ENCODE results near the gene CHST11. TPM values are rescaled to one million over a fixed set of nuclear protein-coding genes. Genes with fewer than 3 reads are reported as not detected.

The CHST11 gene
- total and polyA plus RNA-seq, 2 of the 4 experiments (the other 2 are of a cell fraction), result 1.4 to 2.7 TPM

DNA sequence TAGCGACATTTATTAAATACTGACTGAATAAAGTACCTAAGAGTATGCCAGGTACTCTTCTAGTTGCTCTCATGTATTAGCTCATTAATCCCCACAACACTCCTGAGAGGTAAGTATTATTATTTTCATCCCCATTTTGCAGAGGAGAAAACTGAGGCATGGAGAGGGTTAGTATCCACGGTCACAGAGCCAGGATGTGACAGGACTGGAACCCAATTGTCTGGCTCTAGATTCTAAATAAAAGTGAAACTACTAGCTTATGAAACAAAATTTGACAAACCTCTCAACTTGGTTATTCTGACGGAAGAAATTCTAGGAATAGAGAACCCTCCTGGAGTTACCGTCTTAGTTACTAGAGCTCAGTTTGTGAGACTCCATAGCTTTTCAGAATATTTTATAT lies 112.2 kb downstream of the CHST11 start:
- Histone ChIP-seq H4K5ac (ENCODE audit: low read depth, low read length) (no peak overlapping the region), H3K27me3 (ENCODE audit: control insufficient read depth, insufficient read depth, low read length) (peaks cover 9% of the 10 kb centered on the region), H3K9me1 (ENCODE audit: insufficient read depth, low read length) (peaks cover 2% of the 10 kb centered on the region; the same call in 1 of the 2 replicates), H3K4ac (ENCODE audit: low read depth, low read length) (no peak overlapping the region), H3K4me1 (ENCODE audit: control insufficient read depth, insufficient read depth, low read length) (no peaks in the 10 kb centered on the region), H3K27ac (ENCODE audit: insufficient read depth, low read length) (no peak overlapping the region), H2BK15ac (ENCODE audit: low read depth, low read length) (no peak overlapping the region), H4K8ac (ENCODE audit: low read depth in 2 of 2, low read length in 2 of 2) (no peak overlapping the region), H3K36me3 (ENCODE audit: control insufficient read depth, insufficient read depth, low read length) (no peaks in the 10 kb centered on the region), H4K20me1 (ENCODE audit: insufficient read depth, low read length) (no peaks in the 10 kb centered on the region), H2BK20ac (ENCODE audit: low read depth, low read length) (no peak overlapping the region), H3K56ac (ENCODE audit: extremely low read depth, insufficient read depth, low read length) (no peak overlapping the region), H3K9me3 (ENCODE audit: control insufficient read depth, insufficient read depth, low read length) (peaks cover 8% of the 10 kb centered on the region), H3K79me1 (ENCODE audit: low read depth in 1 of 2, low read length in 2 of 2) (no peaks in the 10 kb centered on the region), H4K91ac (ENCODE audit: insufficient read depth, low read depth, low read length) (no peak overlapping the region), H3K4me3 (ENCODE audit: insufficient read depth, low read depth, low read length) (no peak overlapping the region), H2BK5ac (ENCODE audit: low read depth, low read length, poor library complexity, severe bottlenecking) (no peak overlapping the region), H2AK9ac (replicated peaks; ENCODE audit: low read depth, low read length, poor library complexity) (no peak overlapping the region), H3K18ac (ENCODE audit: low read depth, low read length) (no peak overlapping the region), H3K4me2 (ENCODE audit: low read depth, low read length) (no peak overlapping the region), H2BK120ac (ENCODE audit: low read depth, low read length) (no peak overlapping the region), H3K14ac (replicated peaks; ENCODE audit: low read depth, low read length) (no peak overlapping the region), H3K9ac (ENCODE audit: low read depth, low read length) (no peak overlapping the region), H2AFZ (replicated peaks; ENCODE audit: low read length, poor library complexity) (no peak overlapping the region), H2AK5ac (ENCODE audit: low read depth, low read length) (no peak overlapping the region), H3K23ac (ENCODE audit: low read depth, low read length) (no peak overlapping the region)
- BruUV-seq (replicated peaks), result no TSS peak
- no peak for TF ChIP-seq RCOR1 (IDR thresholded peaks at IDR 0.05; ENCODE audit: insufficient replicate concordance, low read length)
- no peak for TF ChIP-seq RFX5 (IDR thresholded peaks at IDR 0.05; ENCODE audit: low read depth, low read length)
- TF ChIP-seq, protein P1, sequence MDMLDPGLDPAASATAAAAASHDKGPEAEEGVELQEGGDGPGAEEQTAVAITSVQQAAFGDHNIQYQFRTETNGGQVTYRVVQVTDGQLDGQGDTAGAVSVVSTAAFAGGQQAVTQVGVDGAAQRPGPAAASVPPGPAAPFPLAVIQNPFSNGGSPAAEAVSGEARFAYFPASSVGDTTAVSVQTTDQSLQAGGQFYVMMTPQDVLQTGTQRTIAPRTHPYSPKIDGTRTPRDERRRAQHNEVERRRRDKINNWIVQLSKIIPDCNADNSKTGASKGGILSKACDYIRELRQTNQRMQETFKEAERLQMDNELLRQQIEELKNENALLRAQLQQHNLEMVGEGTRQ (IDR thresholded peaks at IDR 0.05; ENCODE audit: low read depth, low read length), result no peak
- TF ChIP-seq MAFK (IDR thresholded peaks at IDR 0.05; ENCODE audit: low read depth, low read length), result no peak
- no peak for TF ChIP-seq FOS (IDR thresholded peaks at IDR 0.05; ENCODE audit: low read depth, low read length)
- no peak for TF ChIP-seq NFE2L2 (IDR thresholded peaks at IDR 0.05; ENCODE audit: low read depth, low read length)
- no peak for TF ChIP-seq BHLHE40 (IDR thresholded peaks at IDR 0.05; ENCODE audit: low read depth, low read length)
- TF ChIP-seq MXI1 (IDR thresholded peaks at IDR 0.05; ENCODE audit: borderline replicate concordance, low read depth, low read length), result no peak
- TF ChIP-seq, protein P2, sequence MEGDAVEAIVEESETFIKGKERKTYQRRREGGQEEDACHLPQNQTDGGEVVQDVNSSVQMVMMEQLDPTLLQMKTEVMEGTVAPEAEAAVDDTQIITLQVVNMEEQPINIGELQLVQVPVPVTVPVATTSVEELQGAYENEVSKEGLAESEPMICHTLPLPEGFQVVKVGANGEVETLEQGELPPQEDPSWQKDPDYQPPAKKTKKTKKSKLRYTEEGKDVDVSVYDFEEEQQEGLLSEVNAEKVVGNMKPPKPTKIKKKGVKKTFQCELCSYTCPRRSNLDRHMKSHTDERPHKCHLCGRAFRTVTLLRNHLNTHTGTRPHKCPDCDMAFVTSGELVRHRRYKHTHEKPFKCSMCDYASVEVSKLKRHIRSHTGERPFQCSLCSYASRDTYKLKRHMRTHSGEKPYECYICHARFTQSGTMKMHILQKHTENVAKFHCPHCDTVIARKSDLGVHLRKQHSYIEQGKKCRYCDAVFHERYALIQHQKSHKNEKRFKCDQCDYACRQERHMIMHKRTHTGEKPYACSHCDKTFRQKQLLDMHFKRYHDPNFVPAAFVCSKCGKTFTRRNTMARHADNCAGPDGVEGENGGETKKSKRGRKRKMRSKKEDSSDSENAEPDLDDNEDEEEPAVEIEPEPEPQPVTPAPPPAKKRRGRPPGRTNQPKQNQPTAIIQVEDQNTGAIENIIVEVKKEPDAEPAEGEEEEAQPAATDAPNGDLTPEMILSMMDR (conservative IDR thresholded peaks at IDR 0.05; ENCODE audit: low read depth, low read length), result no peak
- TF ChIP-seq CHD1 (IDR thresholded peaks at IDR 0.05; ENCODE audit: low read depth, low read length), result no peak
- TF ChIP-seq MAZ (IDR thresholded peaks at IDR 0.05; ENCODE audit: borderline replicate concordance, low read depth, low read length), result no peak
- no peak for TF ChIP-seq RAD21 (IDR thresholded peaks at IDR 0.05; ENCODE audit: low read length)
- TF ChIP-seq ELK1 (IDR thresholded peaks at IDR 0.05; ENCODE audit: borderline replicate concordance, low read depth, low read length), result no peak
- dilution Hi-C loops (cut with HindIII; ENCODE audit: low sequenced_read_pairs, unreplicated experiment), result no loop called here
- ChIA-PET CTCF (interaction anchor here (1.6 kb wide), 1 partner anchor 187 kb away, joined by 5 read pairs; no protein-coding TSS in a partner anchor), POLR2A (ENCODE audit: unreplicated experiment) (no interaction called here)
- ATAC-seq (ENCODE audit: low read depth), result no peak
- intact Hi-C loops (cut with micrococcal nuclease), result no loop called here
- no peak for DNase-seq
- no CpG with 5 or more reads among the region's 4 CpGs for WGBS, 2 experiments (ENCODE audit: extremely low coverage in 2 of 2, insufficient read length in 1 of 2)
- in situ Hi-C loops (cut with MboI; ENCODE audit: low sequenced_read_pairs), result no loop called here
